Measurements from ENCODE around the gene DTNBP1.

Gene DTNBP1

GRCh38 chr6:15498640-15499039 lies 164.2 kb downstream of the DTNBP1 start:
- Histone ChIP-seq H3K4me1 (ENCODE audit: control insufficient read depth, low read depth, low read length) (peaks cover 2% of the 10 kb centered on the region), H3K4me3 (ENCODE audit: low read length) (no peak overlapping the region), H3K18ac (ENCODE audit: low read length) (no peak overlapping the region), H4K5ac (ENCODE audit: low read length) (no peak overlapping the region), H3K23ac (ENCODE audit: low read length) (no peak overlapping the region), H3K79me1 (ENCODE audit: low read length) (peaks cover 11% of the 10 kb centered on the region), H3K9ac (ENCODE audit: low read length) (no peak overlapping the region), H2BK15ac (replicated peaks; ENCODE audit: low read depth) (no peak overlapping the region), H3K27ac (ENCODE audit: low read depth, low read length) (no peak overlapping the region), H3K36me3 (ENCODE audit: control insufficient read depth, insufficient read depth, low read length) (peaks cover 14% of the 10 kb centered on the region), H2AK5ac (ENCODE audit: low read length) (no peak overlapping the region), H3K4me2 (ENCODE audit: low read length) (no peak overlapping the region), H4K8ac (ENCODE audit: low read depth, low read length) (no peak overlapping the region), H3K79me2 (ENCODE audit: control insufficient read depth, insufficient read depth, low read length) (peaks cover 5% of the 10 kb centered on the region), H3K4ac (ENCODE audit: low read depth, low read length) (no peak overlapping the region), H3K27me3 (ENCODE audit: insufficient read depth, low read length, poor library complexity) (no peaks in the 10 kb centered on the region), H2BK5ac (ENCODE audit: low read length) (no peak overlapping the region), H3K56ac (ENCODE audit: low read length) (no peak overlapping the region), H2BK120ac (ENCODE audit: low read depth, low read length) (no peak overlapping the region)
- no peak for DNase-seq
- WGBS (ENCODE audit: extremely low coverage, insufficient coverage, low lambda C conversion rate), result no CpG with 5 or more reads among the region's 12 CpGs

DNA sequence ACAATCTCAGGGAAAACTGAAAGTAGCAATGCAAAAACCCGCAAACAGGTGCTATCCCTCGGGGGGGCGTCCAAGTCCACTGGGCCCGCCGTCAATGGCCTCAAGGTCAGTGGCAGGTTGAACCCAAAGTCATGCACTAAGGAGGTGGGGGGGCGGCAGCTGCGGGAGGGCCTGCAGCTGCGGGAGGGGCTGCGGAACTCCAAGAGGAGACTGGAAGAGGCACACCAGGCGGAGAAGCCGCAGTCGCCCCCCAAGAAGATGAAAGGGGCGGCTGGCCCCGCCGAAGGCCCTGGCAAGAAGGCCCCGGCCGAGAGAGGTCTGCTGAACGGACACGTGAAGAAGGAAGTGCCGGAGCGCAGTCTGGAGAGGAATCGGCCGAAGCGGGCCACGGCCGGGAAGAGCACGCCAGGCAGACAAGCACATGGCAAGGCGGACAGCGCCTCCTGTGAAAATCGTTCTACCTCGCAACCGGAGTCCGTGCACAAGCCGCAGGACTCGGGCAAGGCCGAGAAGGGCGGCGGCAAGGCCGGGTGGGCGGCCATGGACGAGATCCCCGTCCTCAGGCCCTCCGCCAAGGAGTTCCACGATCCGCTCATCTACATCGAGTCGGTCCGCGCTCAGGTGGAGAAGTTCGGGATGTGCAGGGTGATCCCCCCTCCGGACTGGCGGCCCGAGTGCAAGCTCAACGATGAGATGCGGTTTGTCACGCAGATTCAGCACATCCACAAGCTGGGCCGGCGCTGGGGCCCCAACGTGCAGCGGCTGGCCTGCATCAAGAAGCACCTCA lies 166.3 kb downstream of the DTNBP1 start:
- DNase-seq, result no peak
- Histone ChIP-seq H3K27ac (ENCODE audit: low read depth, low read length) (no peak overlapping the region), H3K79me2 (ENCODE audit: control insufficient read depth, insufficient read depth, low read length) (peaks cover 9% of the 10 kb centered on the region), H3K4me2 (ENCODE audit: low read length) (no peak overlapping the region), H2BK15ac (replicated peaks; ENCODE audit: low read depth) (no peak overlapping the region), H3K4me3 (ENCODE audit: low read length) (no peak overlapping the region), H3K79me1 (ENCODE audit: low read length) (peaks cover 19% of the 10 kb centered on the region), H3K9ac (ENCODE audit: low read length) (no peak overlapping the region), H2BK120ac (ENCODE audit: low read depth, low read length) (no peak overlapping the region), H2BK5ac (ENCODE audit: low read length) (no peak overlapping the region), H4K5ac (ENCODE audit: low read length) (no peak overlapping the region), H4K8ac (ENCODE audit: low read depth, low read length) (no peak overlapping the region), H3K27me3 (ENCODE audit: insufficient read depth, low read length, poor library complexity) (no peaks in the 10 kb centered on the region), H3K36me3 (ENCODE audit: control insufficient read depth, insufficient read depth, low read length) (peaks cover 8% of the 10 kb centered on the region), H3K56ac (ENCODE audit: low read length) (no peak overlapping the region), H3K4me1 (ENCODE audit: control insufficient read depth, low read depth, low read length) (peaks cover 9% of the 10 kb centered on the region), H3K23ac (ENCODE audit: low read length) (no peak overlapping the region), H3K4ac (ENCODE audit: low read depth, low read length) (no peak overlapping the region), H3K18ac (ENCODE audit: low read length) (no peak overlapping the region), H2AK5ac (ENCODE audit: low read length) (no peak overlapping the region)
- WGBS (ENCODE audit: extremely low coverage, insufficient coverage, low lambda C conversion rate), result no CpG with 5 or more reads among the region's 60 CpGs

GRCh38 chr6:15495375-15495901 lies 167.4 kb downstream of the DTNBP1 start:
- H2BK5ac ChIP-seq (ENCODE audit: low read length), result no peak overlapping the region
- DNase-seq, result no peak
- no peak overlapping the region for H4K8ac ChIP-seq (ENCODE audit: low read depth, low read length)
- no peak overlapping the region for H2BK120ac ChIP-seq (ENCODE audit: low read depth, low read length)
- no peak overlapping the region for H3K23ac ChIP-seq (ENCODE audit: low read length)
- peaks cover 19% of the 10 kb centered on the region for H3K79me1 ChIP-seq (ENCODE audit: low read length)
- no peak overlapping the region for H4K5ac ChIP-seq (ENCODE audit: low read length)
- H3K9ac ChIP-seq (ENCODE audit: low read length), result no peak overlapping the region
- no peak overlapping the region for H3K4me2 ChIP-seq (ENCODE audit: low read length)
- peaks cover 11% of the 10 kb centered on the region for H3K4me1 ChIP-seq (ENCODE audit: control insufficient read depth, low read depth, low read length)
- no peak overlapping the region for H3K27ac ChIP-seq (ENCODE audit: low read depth, low read length)
- peaks cover 9% of the 10 kb centered on the region for H3K79me2 ChIP-seq (ENCODE audit: control insufficient read depth, insufficient read depth, low read length)
- no peaks in the 10 kb centered on the region for H3K27me3 ChIP-seq (ENCODE audit: insufficient read depth, low read length, poor library complexity)
- no peak overlapping the region for H3K4me3 ChIP-seq (ENCODE audit: low read length)
- H2AK5ac ChIP-seq (ENCODE audit: low read length), result no peak overlapping the region
- H2BK15ac ChIP-seq (replicated peaks; ENCODE audit: low read depth), result no peak overlapping the region
- H3K36me3 ChIP-seq (ENCODE audit: control insufficient read depth, insufficient read depth, low read length), result peaks cover 6% of the 10 kb centered on the region
- WGBS (ENCODE audit: extremely low coverage, insufficient coverage, low lambda C conversion rate), result no CpG with 5 or more reads among the region's 10 CpGs
- no peak overlapping the region for H3K18ac ChIP-seq (ENCODE audit: low read length)
- no peak overlapping the region for H3K4ac ChIP-seq (ENCODE audit: low read depth, low read length)
- H3K56ac ChIP-seq (ENCODE audit: low read length), result no peak overlapping the region

DNA sequence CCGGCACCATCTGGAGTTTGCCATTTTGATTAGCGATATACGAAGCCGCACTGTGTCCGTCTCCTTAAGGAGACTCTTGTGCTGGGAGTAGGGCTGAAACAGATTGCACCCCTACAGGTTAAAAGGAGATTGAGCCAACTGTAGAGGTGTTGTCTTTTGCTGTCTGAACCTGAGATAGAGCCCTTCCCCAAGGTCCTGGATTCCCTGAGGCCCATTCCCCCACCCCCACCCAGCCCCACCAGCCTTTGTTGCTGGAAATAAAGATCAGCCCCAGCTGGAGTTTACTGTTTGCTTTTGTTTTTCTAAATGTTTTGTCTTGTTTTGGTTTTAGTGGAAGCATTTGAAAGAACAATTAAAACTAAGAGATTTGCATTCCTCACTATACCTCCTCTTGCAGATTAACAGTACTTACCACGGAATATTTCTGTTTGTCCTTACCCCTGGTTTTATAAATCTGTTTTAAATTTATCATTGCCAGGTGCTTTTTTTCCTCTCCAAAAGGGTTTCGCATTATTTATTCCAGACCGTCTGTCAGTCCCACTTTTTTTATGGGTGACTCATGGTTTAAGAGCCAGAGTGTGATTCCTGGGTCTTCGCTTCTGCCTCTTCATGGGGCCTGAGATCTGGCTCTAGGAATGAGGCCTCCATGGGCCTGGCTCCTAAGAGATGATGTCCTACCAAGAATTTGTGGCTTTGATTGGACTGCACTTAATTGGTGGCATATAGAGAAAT lies 169.2 kb downstream of the DTNBP1 start:
- Histone ChIP-seq H3K4me1 (ENCODE audit: control insufficient read depth, low read depth, low read length) (peaks cover 11% of the 10 kb centered on the region), H3K18ac (ENCODE audit: low read length) (peak overlapping the region; percentile 13), H2BK5ac (ENCODE audit: low read length) (peak overlapping the region; percentile 35), H3K79me2 (ENCODE audit: control insufficient read depth, insufficient read depth, low read length) (peaks cover 9% of the 10 kb centered on the region), H3K4me3 (ENCODE audit: low read length) (no peak overlapping the region), H3K56ac (ENCODE audit: low read length) (peak overlapping the region; percentile 29), H4K5ac (ENCODE audit: low read length) (no peak overlapping the region), H3K9ac (ENCODE audit: low read length) (peak overlapping the region; percentile 50), H2BK120ac (ENCODE audit: low read depth, low read length) (no peak overlapping the region), H2BK15ac (replicated peaks; ENCODE audit: low read depth) (no peak overlapping the region), H2AK5ac (ENCODE audit: low read length) (peak overlapping the region; percentile 38), H3K23ac (ENCODE audit: low read length) (no peak overlapping the region), H3K27me3 (ENCODE audit: insufficient read depth, low read length, poor library complexity) (no peaks in the 10 kb centered on the region), H3K36me3 (ENCODE audit: control insufficient read depth, insufficient read depth, low read length) (peaks cover 5% of the 10 kb centered on the region), H3K27ac (ENCODE audit: low read depth, low read length) (peak overlapping the region; percentile 38), H3K4ac (ENCODE audit: low read depth, low read length) (no peak overlapping the region), H3K79me1 (ENCODE audit: low read length) (peaks cover 15% of the 10 kb centered on the region), H3K4me2 (ENCODE audit: low read length) (no peak overlapping the region), H4K8ac (ENCODE audit: low read depth, low read length) (no peak overlapping the region)
- peak; percentile 56 for DNase-seq
- no CpG with 5 or more reads among the region's 9 CpGs for WGBS (ENCODE audit: extremely low coverage, insufficient coverage, low lambda C conversion rate)

DNA sequence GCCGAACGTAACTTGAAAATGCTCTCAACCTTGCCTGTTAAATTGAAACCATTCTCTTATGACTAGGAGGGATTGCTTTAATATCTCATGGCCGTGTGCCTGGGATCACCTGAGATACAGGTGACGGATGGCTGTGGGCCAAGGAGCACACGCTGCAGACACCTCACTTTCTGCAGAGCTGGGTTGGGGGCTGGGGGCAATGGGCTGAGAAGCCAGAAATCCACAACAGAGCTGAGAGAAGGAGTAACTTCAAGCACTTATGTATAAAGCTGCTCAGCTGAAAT lies 170.9 kb downstream of the DTNBP1 start:
- H3K4me3 ChIP-seq (ENCODE audit: low read length), result no peak overlapping the region
- H3K4ac ChIP-seq (ENCODE audit: low read depth, low read length), result no peak overlapping the region
- H3K4me2 ChIP-seq (ENCODE audit: low read length), result no peak overlapping the region
- H4K5ac ChIP-seq (ENCODE audit: low read length), result no peak overlapping the region
- H2BK15ac ChIP-seq (replicated peaks; ENCODE audit: low read depth), result no peak overlapping the region
- H2AK5ac ChIP-seq (ENCODE audit: low read length), result no peak overlapping the region
- H3K18ac ChIP-seq (ENCODE audit: low read length), result no peak overlapping the region
- H4K8ac ChIP-seq (ENCODE audit: low read depth, low read length), result no peak overlapping the region
- no CpG with 5 or more reads among the region's 5 CpGs for WGBS (ENCODE audit: extremely low coverage, insufficient coverage, low lambda C conversion rate)
- H3K56ac ChIP-seq (ENCODE audit: low read length), result peak overlapping the region; percentile 66
- no peaks in the 10 kb centered on the region for H3K27me3 ChIP-seq (ENCODE audit: insufficient read depth, low read length, poor library complexity)
- no peak overlapping the region for H3K9ac ChIP-seq (ENCODE audit: low read length)
- H3K27ac ChIP-seq (ENCODE audit: low read depth, low read length), result no peak overlapping the region
- H3K79me2 ChIP-seq (ENCODE audit: control insufficient read depth, insufficient read depth, low read length), result peaks cover 9% of the 10 kb centered on the region
- peaks cover 13% of the 10 kb centered on the region for H3K79me1 ChIP-seq (ENCODE audit: low read length)
- peaks cover 8% of the 10 kb centered on the region for H3K36me3 ChIP-seq (ENCODE audit: control insufficient read depth, insufficient read depth, low read length)
- no peak overlapping the region for H2BK5ac ChIP-seq (ENCODE audit: low read length)
- no peak overlapping the region for H2BK120ac ChIP-seq (ENCODE audit: low read depth, low read length)
- H3K4me1 ChIP-seq (ENCODE audit: control insufficient read depth, low read depth, low read length), result peaks cover 11% of the 10 kb centered on the region
- no peak overlapping the region for H3K23ac ChIP-seq (ENCODE audit: low read length)
- DNase-seq, result no peak

All from mesendoderm (in vitro differentiated cells).